Astrocyte (in vitro differentiated cells and primary cell): ENCODE measurements around the gene PTPRM.

Experiments used
- CTCF ChIP-seq: IDR thresholded peaks from 2 replicates; pipeline ENCODE4 v1.5.1; 2011; ENCODE audit warnings: low read depth, mild to moderate bottlenecking, inconsistent platforms, low read length, moderate library complexity; ENCODE audit not compliant: insufficient read depth
- EZH2 ChIP-seq: IDR thresholded peaks from 2 replicates; pipeline ENCODE4 v1.6.1; 2012; ENCODE audit warnings: mild to moderate bottlenecking, low read length, inconsistent platforms; ENCODE audit not compliant: insufficient read depth

GRCh38 chr18:8095947-8096570, 528.9 kb downstream of the PTPRM start:
- TF ChIP-seq CTCF (no peak), EZH2 (no peak)
